Liver (tissue), 5 donors: ENCODE data around the gene FBXO28. TPM values are rescaled to one million over a fixed set of nuclear protein-coding genes. Genes with fewer than 3 reads are reported as not detected.

Experiments used
- polyA plus RNA-seq, 2 donors: library from polyadenylated mRNA; stranded (reverse) in 1 of 2; unstranded in 1 of 2; fragments of 200-250 nt in 1 of 2; fragments of >200 nt in 1 of 2; fragmentation: Nextera tagmentation in 1 of 2; extraction: Ambion mirVana in 1 of 2; gene quantifications; one replicate each; pipeline versions ENCODE4 v1.2.1 to v1.2.3, GENCODE V29; 2013 to 2015
- small RNA-seq: library from RNA; depleted of rRNA; stranded (forward); fragments of <200 nt; gene quantifications from one replicate; pipeline ENCODE3, GENCODE V24; 2014
- total RNA-seq, 2 donors: library from RNA; depleted of rRNA; stranded (reverse); fragments of >200 nt; gene quantifications; one replicate each; pipeline ENCODE4 v1.2.3, GENCODE V29; 2014
- donor health status: healthy.
- donor health status: healthy.
- donor health status: healthy.

The FBXO28 gene
- total and polyA plus RNA-seq, 4 donors = 6.7 to 23.1 (median 13.1) TPM

Small RNAs within 50 kb of the gene (small RNA-seq; reads per million reads assigned to genes)
- not detected for gene AC092809.3
- not detected for gene RF00139
- not detected for gene RN7SKP49

Other genes starting within 250 kb of the FBXO28 start
- gene DEGS1, start 69.1 kb downstream of the FBXO28 start, total RNA-seq = 10 to 100 TPM; 22.7 to 26.7 TPM
- 10 to 100 TPM; 21.7 to 22.6 TPM for gene DEGS1, start 69.1 kb downstream of the FBXO28 start, polyA plus RNA-seq
- gene NVL, start 216.1 kb downstream of the FBXO28 start, total RNA-seq = 10 to 100 TPM; 13.7 to 14.0 TPM
- gene NVL, start 216.1 kb downstream of the FBXO28 start, polyA plus RNA-seq = 1 to 10 TPM; 5.3 to 8.3 TPM
- gene CNIH4, start 242.8 kb downstream of the FBXO28 start, total RNA-seq = 10 to 100 TPM; 11.9 to 22.2 TPM
- gene CNIH4, start 242.8 kb downstream of the FBXO28 start, polyA plus RNA-seq = 10 to 100 TPM; 36.1 to 40.2 TPM